Ishikawa (cell line): ENCODE data around the gene CALML6.

Experiments
- CEBPB ChIP-seq: IDR thresholded peaks from 2 replicates; pipeline ENCODE4 v1.6.1; 2012
- EGR1 ChIP-seq: IDR thresholded peaks from 2 replicates; pipeline ENCODE4 v1.6.1; 2012
- EP300 ChIP-seq: IDR thresholded peaks from 2 replicates; pipeline ENCODE4 v1.6.1; 2012; ENCODE audit warnings: borderline replicate concordance
- FOXM1 ChIP-seq: IDR thresholded peaks from 2 replicates; pipeline ENCODE4 v1.6.1; 2012; ENCODE audit warnings: low read depth, borderline replicate concordance
- MAX ChIP-seq: IDR thresholded peaks from 2 replicates; pipeline ENCODE4 v1.6.1; 2012
- NFIC ChIP-seq: IDR thresholded peaks from 2 replicates; pipeline ENCODE4 v1.6.1; 2012
- RAD21 ChIP-seq: IDR thresholded peaks from 2 replicates; pipeline ENCODE4 v1.6.1; 2012; ENCODE audit warnings: low read depth
- REST ChIP-seq: IDR thresholded peaks from 2 replicates; pipeline ENCODE4 v1.6.1; 2012; ENCODE audit warnings: low read depth, mild to moderate bottlenecking
- TAF1 ChIP-seq: IDR thresholded peaks from 2 replicates; pipeline ENCODE4 v1.6.1; 2012; ENCODE audit warnings: low read depth, mild to moderate bottlenecking
- TCF12 ChIP-seq: IDR thresholded peaks from 2 replicates; pipeline ENCODE4 v1.6.1; 2012; ENCODE audit warnings: low read depth
- TEAD4 ChIP-seq: IDR thresholded peaks from 2 replicates; pipeline ENCODE4 v1.6.1; 2012
- USF1 ChIP-seq: IDR thresholded peaks from 2 replicates; pipeline ENCODE4 v1.6.1; 2012
- YY1 ChIP-seq: IDR thresholded peaks from 2 replicates; pipeline ENCODE4 v1.6.1; 2012; ENCODE audit warnings: low read depth
- ZBTB7A ChIP-seq: IDR thresholded peaks from 2 replicates; pipeline ENCODE4 v1.6.1; 2012; ENCODE audit warnings: low read depth

- TF ChIP-seq USF1 (no peak), EGR1 (no peak), YY1 (no peak), REST (no peak), NFIC (peak; percentile 75), ZBTB7A (no peak; the same call in 1 of the 2 replicates), RAD21 (peak; percentile 91), TEAD4 (peak; percentile 61; the same call in 1 of the 2 replicates), FOXM1 (no peak), TAF1 (no peak), TCF12 (no peak), MAX (no peak), EP300 (no peak), CEBPB (no peak)
Observed at GRCh38 chr1:1959840-1960479, 44.9 kb downstream of the CALML6 start.
